Endothelial cell of umbilical vein (primary cell): ENCODE measurements around the gene CPEB1. TPM values are rescaled to one million over a fixed set of nuclear protein-coding genes. Genes with fewer than 3 reads are reported as not detected.

Experiments
- BruUV-seq: library from RNA; stranded (reverse); fragments of 400-500 nt; replicated peaks from 2 replicates; lab custom pipeline; 2021; lab: Mats Ljungman, UMichigan
- CTCF ChIA-PET: fragments of 300-600, 350-600 bp; sonication (Branson Sonifier 250); formaldehyde crosslinking; loops from one replicate; lab custom pipeline; 2021; ENCODE audit warnings: antibody characterized with exemption, inconsistent platforms; lab: Charles Lee
- POLR2A ChIA-PET: fragments of 300-600, 350-600 bp; sonication (Branson Sonifier 250); formaldehyde crosslinking; loops from one replicate; lab custom pipeline; 2021; ENCODE audit warnings: antibody characterized with exemption, inconsistent platforms; lab: Charles Lee
- DNase-seq: peaks from one replicate; pipeline ENCODE4 v3.0.0-alpha.2; 2011; ENCODE audit warnings: low read depth, low spot score
- FAIRE-seq: peaks from 2 replicates; lab custom pipeline; 2011; peaks lifted over from hg19 to GRCh38; lab: Jason Lieb, UNC
- H2AFZ ChIP-seq: 2 replicates; pipeline ENCODE4 v1.6.0; 2012; ENCODE audit warnings: low read depth, low read length, control low read depth, inconsistent platforms
- H3K27ac ChIP-seq: 2 replicates; pipeline ENCODE4 v1.5.1; 2011; ENCODE audit warnings: low read depth, mild to moderate bottlenecking, control low read depth, low read length, moderate library complexity; ENCODE audit not compliant: insufficient read depth
- H3K27me3 ChIP-seq, 2 experiments: 2 replicates each; pipeline versions ENCODE4 v1.6.0 to v1.6.1; 2011; ENCODE audit warnings: low read length in 2 of 2, mixed read lengths in 1 of 2; ENCODE audit not compliant: control insufficient read depth in 2 of 2, insufficient read depth in 2 of 2
- H3K36me3 ChIP-seq, 2 experiments: 2 replicates in 1 of 2; 3 replicates in 1 of 2; pipeline ENCODE4 v1.5.1; 2011; ENCODE audit warnings: low read length in 2 of 2, mild to moderate bottlenecking in 1 of 2, moderate library complexity in 1 of 2; ENCODE audit not compliant: control insufficient read depth in 2 of 2, insufficient read depth in 2 of 2; ENCODE audit errors: extremely low read depth in 1 of 2
- H3K4me1 ChIP-seq: 3 replicates; pipeline ENCODE4 v1.5.1; 2011; ENCODE audit warnings: mild to moderate bottlenecking, low read length; ENCODE audit not compliant: control insufficient read depth, insufficient read depth; ENCODE audit errors: extremely low read depth
- H3K4me2 ChIP-seq: 2 replicates; pipeline ENCODE4 v1.6.1; 2011; ENCODE audit warnings: low read length, control low read depth, mixed read lengths; ENCODE audit not compliant: insufficient read depth
- H3K4me3 ChIP-seq, 3 experiments: fragments of 200-600 bp in 1 of 3; sonication (generic), shearing (Covaris generic) in 1 of 3; replicated peaks in 1 of 3; 2 replicates each; pipeline ENCODE4 v1.5.1; 2011 to 2016; ENCODE audit warnings: control low read depth in 3 of 3, low read length in 3 of 3, mild to moderate bottlenecking in 2 of 3, inconsistent platforms in 1 of 3, low read depth in 1 of 3, moderate library complexity in 1 of 3; ENCODE audit not compliant: insufficient read depth in 1 of 3
- H3K79me2 ChIP-seq: 2 replicates; pipeline ENCODE4 v1.6.0; 2012; ENCODE audit warnings: low read length, inconsistent platforms; ENCODE audit not compliant: control insufficient read depth, insufficient read depth
- H3K9ac ChIP-seq: replicated peaks from 2 replicates; pipeline ENCODE3; 2011; ENCODE audit warnings: low read length, control low read depth; ENCODE audit not compliant: insufficient read depth; ENCODE audit errors: extremely low read depth
- H3K9me1 ChIP-seq: replicated peaks from 3 replicates; pipeline ENCODE4 v1.6.0; 2011; ENCODE audit warnings: mild to moderate bottlenecking, low read length; ENCODE audit not compliant: control insufficient read depth, insufficient read depth; ENCODE audit errors: extremely low read depth
- H3K9me3 ChIP-seq: replicated peaks from 2 replicates; pipeline ENCODE4 v1.5.1; 2012; ENCODE audit warnings: low read length, inconsistent platforms; ENCODE audit not compliant: control insufficient read depth, insufficient read depth
- H4K20me1 ChIP-seq: replicated peaks from 2 replicates; pipeline ENCODE3; 2011; ENCODE audit warnings: mild to moderate bottlenecking, low read length; ENCODE audit not compliant: control insufficient read depth, insufficient read depth; ENCODE audit errors: extremely low read depth
- EZH2 ChIP-seq: IDR thresholded peaks from 2 replicates; pipeline ENCODE4 v1.6.1; 2012; ENCODE audit warnings: borderline replicate concordance, low read depth, mild to moderate bottlenecking, moderate library complexity, low read length, inconsistent platforms; ENCODE audit not compliant: severe bottlenecking
- FOS ChIP-seq: IDR thresholded peaks from 2 replicates; pipeline ENCODE4 v1.6.1; 2011; ENCODE audit warnings: mild to moderate bottlenecking, low read length, moderate library complexity, borderline replicate concordance; ENCODE audit not compliant: insufficient read depth
- GATA2 ChIP-seq: IDR thresholded peaks from 2 replicates; pipeline ENCODE4 v1.7.0; 2011; ENCODE audit warnings: low read depth, mild to moderate bottlenecking, moderate library complexity, mixed read lengths, low read length; ENCODE audit not compliant: insufficient read length, insufficient read depth
- JUN ChIP-seq: IDR thresholded peaks from 2 replicates; pipeline ENCODE4 v1.6.1; 2011; ENCODE audit warnings: borderline replicate concordance, low read depth; ENCODE audit not compliant: insufficient read length, insufficient read depth
- MYC ChIP-seq: IDR thresholded peaks from one replicate; pipeline ENCODE4 v1.6.1; 2011; ENCODE audit warnings: mild to moderate bottlenecking, low read depth, low read length
- POLR2A ChIP-seq: IDR thresholded peaks from 2 replicates; pipeline ENCODE4 v1.6.1; 2012; ENCODE audit warnings: low read depth, mild to moderate bottlenecking, control low read depth, low read length
- POLR2AphosphoS5 ChIP-seq: IDR thresholded peaks from 2 replicates; pipeline ENCODE4 v1.6.1; 2012; ENCODE audit warnings: low read depth, mild to moderate bottlenecking, control low read depth, low read length, moderate library complexity; ENCODE audit not compliant: insufficient read depth
- dilution Hi-C: fragments of 300-500 bp; cut with MboI; formaldehyde crosslinking; loops from one replicate; pipeline ENCODE4 v1.15.0; 2019; ENCODE audit warnings: low sequenced_read_pairs; ENCODE audit not compliant: extremely low pct_ligation_motif_present
- intact Hi-C: fragments of 100-400 bp; cut with micrococcal nuclease; formaldehyde crosslinking; loops from one replicate; pipeline ENCODE4 v1.10.0; 2022
- polyA plus RNA-seq, 4 experiments: library from polyadenylated mRNA; depleted of rRNA in 3 of 4; stranded (reverse) in 3 of 4; unstranded in 1 of 4; fragments of >200 nt; gene quantifications; 2 replicates each; pipeline versions ENCODE4 v1.2.1 to v1.2.3, GENCODE V29; 2011 to 2012; ENCODE audit warnings: missing spikeins in 1 of 4
- total RNA-seq: library from RNA; stranded (reverse); gene quantifications from 2 replicates; pipeline ENCODE4 v1.2.3, GENCODE V29; 2021
- TF ChIP-seq, protein P1 (sequence below): IDR thresholded peaks from 2 replicates; pipeline ENCODE4 v1.6.1; 2011; ENCODE audit not compliant: insufficient read depth, insufficient read length
- TF ChIP-seq, protein P2 (sequence below), 2 donors: IDR thresholded peaks; 1 replicate in 1 of 2; 2 replicates in 1 of 2; pipeline ENCODE4 v1.5.1; 2011; ENCODE audit warnings: low read length in 2 of 2, mild to moderate bottlenecking in 2 of 2, moderate library complexity in 2 of 2, control low read depth in 1 of 2, inconsistent platforms in 1 of 2, low read depth in 1 of 2; ENCODE audit not compliant: insufficient read depth in 1 of 2; ENCODE audit errors: extremely low read depth in 1 of 2

The CPEB1 gene
- total and polyA plus RNA-seq, 2 donors (not counting 3 experiments of a cell fraction or from before 2014, with no cell fraction given), result not detected

- no peaks in the 10 kb centered on the region for H4K20me1 ChIP-seq
- H3K9ac ChIP-seq, result no peak overlapping the region
- no peak overlapping the region for H3K27ac ChIP-seq
- TF ChIP-seq POLR2A, result no peak
- no peak for TF ChIP-seq MYC
- TF ChIP-seq, protein P1, sequence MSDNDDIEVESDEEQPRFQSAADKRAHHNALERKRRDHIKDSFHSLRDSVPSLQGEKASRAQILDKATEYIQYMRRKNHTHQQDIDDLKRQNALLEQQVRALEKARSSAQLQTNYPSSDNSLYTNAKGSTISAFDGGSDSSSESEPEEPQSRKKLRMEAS, result no peak
- no peak for TF ChIP-seq GATA2
- no peak for TF ChIP-seq EZH2
- no peak for TF ChIP-seq JUN
- no peak for TF ChIP-seq FOS
- TF ChIP-seq POLR2AphosphoS5, result no peak
- TF ChIP-seq, protein P2, sequence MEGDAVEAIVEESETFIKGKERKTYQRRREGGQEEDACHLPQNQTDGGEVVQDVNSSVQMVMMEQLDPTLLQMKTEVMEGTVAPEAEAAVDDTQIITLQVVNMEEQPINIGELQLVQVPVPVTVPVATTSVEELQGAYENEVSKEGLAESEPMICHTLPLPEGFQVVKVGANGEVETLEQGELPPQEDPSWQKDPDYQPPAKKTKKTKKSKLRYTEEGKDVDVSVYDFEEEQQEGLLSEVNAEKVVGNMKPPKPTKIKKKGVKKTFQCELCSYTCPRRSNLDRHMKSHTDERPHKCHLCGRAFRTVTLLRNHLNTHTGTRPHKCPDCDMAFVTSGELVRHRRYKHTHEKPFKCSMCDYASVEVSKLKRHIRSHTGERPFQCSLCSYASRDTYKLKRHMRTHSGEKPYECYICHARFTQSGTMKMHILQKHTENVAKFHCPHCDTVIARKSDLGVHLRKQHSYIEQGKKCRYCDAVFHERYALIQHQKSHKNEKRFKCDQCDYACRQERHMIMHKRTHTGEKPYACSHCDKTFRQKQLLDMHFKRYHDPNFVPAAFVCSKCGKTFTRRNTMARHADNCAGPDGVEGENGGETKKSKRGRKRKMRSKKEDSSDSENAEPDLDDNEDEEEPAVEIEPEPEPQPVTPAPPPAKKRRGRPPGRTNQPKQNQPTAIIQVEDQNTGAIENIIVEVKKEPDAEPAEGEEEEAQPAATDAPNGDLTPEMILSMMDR (IDR thresholded peaks at IDR 0.05; ENCODE audit: extremely low read depth in 1 of 2, insufficient read depth in 1 of 2, low read depth in 1 of 2, low read length in 2 of 2), result no peak
- H3K9me1 ChIP-seq, result no peaks in the 10 kb centered on the region
- no peak overlapping the region for H2AFZ ChIP-seq
- dilution Hi-C loops (no loop called here), intact Hi-C loops (no loop called here)
- H3K4me1 ChIP-seq, result no peaks in the 10 kb centered on the region
- ChIA-PET POLR2A (interaction anchor here (0.5 kb wide), 1 partner anchor 115 kb away, joined by 4 read pairs; no protein-coding TSS in a partner anchor), CTCF (no interaction called here)
- H3K4me3 ChIP-seq, result no peak overlapping the region
- no TSS peak for BruUV-seq
- FAIRE-seq (no peak), DNase-seq (no peak)
- H3K4me2 ChIP-seq, result no peak overlapping the region
- no peaks in the 10 kb centered on the region for H3K36me3 ChIP-seq
- H3K27me3 ChIP-seq, result no peaks in the 10 kb centered on the region
- H3K9me3 ChIP-seq, result no peaks in the 10 kb centered on the region
- H3K79me2 ChIP-seq, result no peaks in the 10 kb centered on the region
Measured at GRCh38 chr15:82655606-82656005, 8.4 kb upstream of the CPEB1 start.
